ENCODE results near the gene FRMD8. TPM values are rescaled to one million over a fixed set of nuclear protein-coding genes. Genes with fewer than 3 reads are reported as not detected.

Gene FRMD8
- total and polyA plus RNA-seq, 2 of the 4 experiments (the other 2 are of a cell fraction), result 11.3 to 19.8 TPM

- dilution Hi-C loops (cut with HindIII; ENCODE audit: low sequenced_read_pairs, unreplicated experiment) (no loop called here), in situ Hi-C loops (cut with MboI; ENCODE audit: low sequenced_read_pairs) (no loop called here), intact Hi-C loops (cut with micrococcal nuclease) (no loop called here)
- H4K8ac ChIP-seq (ENCODE audit: low read depth in 2 of 2, low read length in 2 of 2), result no peak overlapping the region
- no peaks in the 10 kb centered on the region for H3K27me3 ChIP-seq (ENCODE audit: control insufficient read depth, insufficient read depth, low read length)
- TF ChIP-seq CHD1 (IDR thresholded peaks at IDR 0.05; ENCODE audit: low read depth, low read length) (no peak), SMC3 (IDR thresholded peaks at IDR 0.05; ENCODE audit: low read depth, low read length) (no peak), CEBPB (IDR thresholded peaks at IDR 0.05; ENCODE audit: low read depth, low read length) (no peak), CTCF (conservative IDR thresholded peaks at IDR 0.05; ENCODE audit: low read depth, low read length) (no peak), RAD21 (IDR thresholded peaks at IDR 0.05; ENCODE audit: low read length) (no peak), ELK1 (IDR thresholded peaks at IDR 0.05; ENCODE audit: borderline replicate concordance, low read depth, low read length) (no peak), BHLHE40 (IDR thresholded peaks at IDR 0.05; ENCODE audit: low read depth, low read length) (no peak), RFX5 (IDR thresholded peaks at IDR 0.05; ENCODE audit: low read depth, low read length) (no peak), NFE2L2 (IDR thresholded peaks at IDR 0.05; ENCODE audit: low read depth, low read length) (no peak), MAFK (IDR thresholded peaks at IDR 0.05; ENCODE audit: low read depth, low read length) (no peak), POLR2A (IDR thresholded peaks at IDR 0.05; ENCODE audit: low read depth, low read length) (no peak)
- H3K56ac ChIP-seq (ENCODE audit: extremely low read depth, insufficient read depth, low read length), result no peak overlapping the region
- ChIA-PET POLR2A (ENCODE audit: unreplicated experiment) (interaction anchor here (0.5 kb wide), 1 partner anchor 191 kb away, joined by 6 read pairs; no protein-coding TSS in a partner anchor), CTCF (no interaction called here)
- 50% methylated on average over 3 of the region's 16 CpGs; no CpG with 5 or more reads in 1 of the 2 experiments for WGBS, 2 experiments (ENCODE audit: extremely low coverage in 2 of 2, insufficient read length in 1 of 2)
- no peak overlapping the region for H3K9ac ChIP-seq (ENCODE audit: low read depth, low read length)
- 0 out of 2 replicates have a peak, but pooled peaks cover 1% of the 10 kb centered on the region for H3K4me1 ChIP-seq (ENCODE audit: control insufficient read depth, insufficient read depth, low read length)
- H2BK20ac ChIP-seq (ENCODE audit: low read depth, low read length), result no peak overlapping the region
- H3K79me1 ChIP-seq (ENCODE audit: low read depth in 1 of 2, low read length in 2 of 2), result peaks cover 9 to 35% of the 10 kb centered on the region in 2 experiments
- H3K4me2 ChIP-seq (ENCODE audit: low read depth, low read length), result no peak overlapping the region
- peaks cover 4% of the 10 kb centered on the region for H3K9me1 ChIP-seq (ENCODE audit: insufficient read depth, low read length)
- no peak overlapping the region for H3K4ac ChIP-seq (ENCODE audit: low read depth, low read length)
- no peak overlapping the region for H3K18ac ChIP-seq (ENCODE audit: low read depth, low read length)
- no peak overlapping the region for H3K4me3 ChIP-seq (ENCODE audit: insufficient read depth, low read depth, low read length)
- H3K9me3 ChIP-seq (ENCODE audit: control insufficient read depth, insufficient read depth, low read length), result no peaks in the 10 kb centered on the region
- no peak overlapping the region for H2BK15ac ChIP-seq (ENCODE audit: low read depth, low read length)
- peaks cover 62% of the 10 kb centered on the region for H3K36me3 ChIP-seq (ENCODE audit: control insufficient read depth, insufficient read depth, low read length)
- H2AFZ ChIP-seq (replicated peaks; ENCODE audit: low read length, poor library complexity), result no peak overlapping the region
- ATAC-seq (ENCODE audit: low read depth) (no peak), DNase-seq (no peak)
- H2AK5ac ChIP-seq (ENCODE audit: low read depth, low read length), result no peak overlapping the region
- no peak overlapping the region for H4K5ac ChIP-seq (ENCODE audit: low read depth, low read length)
- BruUV-seq (replicated peaks), result no TSS peak
- H3K14ac ChIP-seq (replicated peaks; ENCODE audit: low read depth, low read length), result no peak overlapping the region
- no peak overlapping the region for H2BK5ac ChIP-seq (ENCODE audit: low read depth, low read length, poor library complexity, severe bottlenecking)
- H4K20me1 ChIP-seq (ENCODE audit: insufficient read depth, low read length), result peaks cover 7% of the 10 kb centered on the region
- H3K23ac ChIP-seq (ENCODE audit: low read depth, low read length), result no peak overlapping the region
- H2AK9ac ChIP-seq (replicated peaks; ENCODE audit: low read depth, low read length, poor library complexity), result no peak overlapping the region
- no peak overlapping the region for H2BK120ac ChIP-seq (ENCODE audit: low read depth, low read length)
- no peak overlapping the region for H3K27ac ChIP-seq (ENCODE audit: insufficient read depth, low read length)
- no peak overlapping the region for H4K91ac ChIP-seq (ENCODE audit: insufficient read depth, low read depth, low read length)
Observed at GRCh38 chr11:65401073-65401802, 14.8 kb downstream of the FRMD8 start.

Data from IMR-90 (cell line).